HG02798 (cell line): ENCODE measurements around the gene FAM149A.
A peak's percentile ranks its signal among the peaks of the same experiment; 100 is the strongest.

Source experiments
- ATAC-seq: cut with Tn5 transposase; IDR thresholded peaks from one replicate; pipeline ENCODE4 v1.9.1; 2021; ENCODE audit warnings: mild to moderate bottlenecking; ENCODE audit not compliant: unreplicated experiment, poor library complexity

Gene FAM149A

DNA sequence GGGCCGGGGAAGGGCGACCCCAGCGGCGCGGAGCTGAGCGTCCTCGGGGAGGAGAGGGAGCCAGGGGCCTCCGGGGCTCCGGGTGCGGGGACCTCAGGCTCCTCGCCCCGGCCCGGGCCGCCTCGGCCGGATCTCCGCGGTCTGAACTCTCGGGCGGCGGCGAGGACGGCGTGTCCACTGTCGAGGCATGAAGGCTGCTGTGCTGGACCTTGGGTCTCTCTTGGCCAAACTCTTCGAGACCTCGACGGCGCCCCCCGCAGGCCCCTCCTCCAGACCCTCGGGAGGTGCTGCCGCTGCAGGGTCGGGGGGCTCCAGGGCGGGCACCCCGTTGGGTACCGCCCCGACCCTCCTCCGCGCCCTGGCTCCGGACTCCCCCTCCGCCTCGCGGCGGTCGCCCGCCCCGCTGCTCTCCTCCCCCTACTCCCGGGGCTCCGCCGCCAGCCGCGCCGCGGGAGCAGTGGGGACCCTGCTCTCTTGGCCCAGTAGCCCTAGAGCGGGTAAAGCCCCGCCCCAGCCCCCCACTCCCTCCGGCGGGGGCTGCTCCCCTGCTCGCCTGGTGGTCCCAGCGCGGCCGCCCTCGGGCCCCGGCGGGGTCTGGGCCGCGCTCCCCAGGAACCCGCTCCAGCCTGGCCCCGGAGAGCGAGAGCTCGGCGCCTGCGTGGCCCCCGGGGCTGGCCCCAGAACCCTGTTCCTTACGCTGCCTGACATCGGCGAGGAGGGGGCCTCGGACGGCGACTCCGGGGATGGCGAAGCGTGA is 564 bp downstream of the FAM149A start:
- ATAC-seq = peak; percentile 26

DNA sequence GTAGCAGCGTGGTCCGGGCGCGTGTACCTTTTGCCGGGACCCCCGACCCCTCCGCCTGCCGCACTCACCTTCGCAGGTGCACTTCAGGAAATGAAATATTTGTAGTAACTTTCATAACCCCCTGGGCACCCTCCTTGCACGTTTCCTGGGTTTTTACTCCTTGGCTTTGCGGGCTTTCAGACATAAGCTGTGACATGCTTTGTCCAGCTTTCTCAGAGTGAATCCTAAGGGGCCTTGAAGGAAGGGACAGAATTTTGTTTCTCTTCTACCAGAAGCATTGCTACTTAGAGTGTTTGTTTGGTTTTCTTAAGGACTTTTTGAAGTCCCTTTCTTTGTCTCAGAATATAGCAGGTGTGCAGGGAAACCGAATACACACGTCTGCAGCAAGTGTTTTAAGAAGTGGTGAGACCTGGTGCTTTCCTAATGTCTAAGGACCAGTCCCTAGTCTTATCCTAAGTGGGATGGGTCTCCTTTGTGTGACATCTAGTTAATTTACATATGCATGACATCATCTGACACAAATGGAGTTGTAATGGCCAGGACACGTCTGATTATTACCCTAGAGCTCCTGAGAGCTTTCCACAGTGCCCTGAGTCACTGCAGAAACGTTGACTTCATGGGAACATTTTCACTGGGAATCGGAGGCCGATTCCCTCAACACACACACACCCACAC is 1.3 kb downstream of the FAM149A start:
- peak; percentile 30 for ATAC-seq

DNA sequence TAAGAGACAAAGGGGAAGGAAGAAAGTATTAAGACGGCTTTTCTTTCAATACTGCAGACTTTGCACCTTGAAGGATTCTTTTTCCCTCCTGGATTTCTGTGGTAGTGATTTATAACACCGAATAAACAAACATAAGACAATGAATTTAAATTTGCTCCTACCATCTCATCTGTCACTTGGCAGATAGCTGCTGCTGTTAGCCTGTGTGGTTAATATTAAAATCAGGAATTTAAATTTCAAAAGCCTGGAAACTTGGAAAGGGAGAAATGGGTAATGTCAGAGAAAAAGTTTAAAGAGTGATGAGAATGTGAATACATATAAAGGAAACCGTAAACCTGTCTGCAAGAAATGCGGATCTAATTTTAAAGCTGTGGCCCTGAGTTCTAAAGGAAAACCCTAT is 3.4 kb downstream of the FAM149A start:
- no peak for ATAC-seq

DNA sequence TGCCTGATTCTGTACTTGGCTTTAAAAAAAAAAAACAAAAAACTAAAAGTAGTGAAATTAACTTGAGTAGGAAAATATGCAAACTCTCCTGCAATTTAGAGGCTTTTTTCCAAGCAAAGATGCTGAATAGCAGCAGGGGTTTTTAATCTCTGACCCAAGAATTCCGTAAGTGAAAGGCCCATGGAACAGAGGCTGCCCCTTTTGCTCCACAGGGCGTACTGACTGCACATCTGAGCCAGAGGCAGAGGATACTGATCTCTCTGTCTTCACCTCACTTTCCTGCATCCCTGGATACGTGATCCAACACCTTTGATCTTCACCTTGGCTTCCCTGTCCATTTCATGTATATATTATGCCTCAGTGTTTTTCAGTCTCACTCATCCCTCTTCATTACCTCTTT is 3.9 kb downstream of the FAM149A start:
- no peak for ATAC-seq

DNA sequence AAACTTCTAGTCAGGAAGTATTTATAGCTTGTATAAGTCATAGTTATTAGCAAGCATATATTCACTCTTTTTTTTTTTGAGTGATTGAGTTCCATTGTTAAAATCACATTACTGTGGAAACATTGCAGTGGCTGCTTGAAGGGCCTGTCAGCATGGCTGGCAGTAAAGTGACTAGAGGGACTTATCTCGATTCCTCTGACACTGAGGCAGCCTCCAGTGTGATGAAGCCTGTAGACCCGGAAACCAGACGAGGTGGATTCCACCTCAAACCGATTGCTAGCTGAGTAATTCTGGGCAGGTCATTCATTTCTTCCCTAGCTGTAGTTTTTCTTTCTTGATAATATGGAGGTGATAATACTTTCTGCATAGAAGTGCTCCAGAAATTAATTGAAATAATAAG is 4.7 kb downstream of the FAM149A start:
- ATAC-seq = no peak

DNA sequence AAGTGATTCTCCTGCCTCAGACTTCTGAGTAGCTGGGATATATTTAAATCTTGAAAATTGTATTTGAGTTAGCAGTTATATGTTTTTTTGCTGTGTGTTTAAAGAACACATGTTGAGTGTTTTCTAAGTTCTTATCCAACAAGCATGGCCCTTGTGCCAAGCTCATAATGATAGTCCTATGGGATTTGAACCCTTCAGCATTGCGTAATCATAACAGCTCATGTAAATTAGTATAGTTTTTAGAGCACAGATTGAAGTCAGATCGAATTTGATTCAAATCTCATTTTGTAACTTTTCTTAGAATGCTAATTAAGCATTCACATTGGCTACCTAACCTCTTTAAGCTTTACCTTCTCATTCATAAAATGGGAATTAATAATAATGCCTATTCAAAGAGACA is 12.2 kb downstream of the FAM149A start:
- ATAC-seq = no peak

DNA sequence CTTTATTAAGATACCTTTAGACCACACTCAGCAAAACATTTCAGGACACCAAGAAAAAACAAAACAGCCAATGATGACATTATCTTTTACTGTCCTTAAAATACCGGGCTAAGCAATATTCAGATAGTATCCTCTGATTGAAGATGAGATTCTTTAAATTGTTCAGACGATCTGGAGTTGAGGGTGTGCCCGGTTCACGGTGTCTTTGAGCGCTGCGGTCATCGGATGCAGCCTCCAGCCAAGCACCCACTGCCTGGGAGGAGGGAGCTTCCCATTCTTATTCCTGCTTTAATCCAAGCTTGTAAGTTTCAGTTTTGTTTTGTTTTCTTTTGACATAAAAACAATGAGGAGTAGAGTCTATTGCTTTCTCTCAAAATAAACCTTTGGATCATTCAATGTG is 14.1 kb downstream of the FAM149A start:
- ATAC-seq = no peak

DNA sequence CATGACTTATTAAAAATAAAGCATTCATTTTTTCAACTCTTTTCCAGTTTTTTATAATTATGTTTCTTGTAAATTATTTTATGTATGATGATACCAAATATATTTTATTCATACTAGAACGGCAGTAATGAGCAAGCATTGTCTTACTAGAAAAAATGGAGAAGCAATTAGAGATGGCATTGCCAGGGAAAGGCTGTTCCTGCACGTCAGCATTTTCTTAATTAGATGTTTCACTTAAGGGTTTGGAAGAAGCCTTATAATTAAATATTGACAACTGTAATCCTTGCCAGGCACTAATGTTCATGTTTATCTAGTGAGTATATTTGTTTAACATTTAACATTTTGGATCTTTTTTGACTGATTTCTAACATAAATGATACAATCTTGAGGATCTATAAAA is 16.6 kb downstream of the FAM149A start:
- no peak for ATAC-seq

DNA sequence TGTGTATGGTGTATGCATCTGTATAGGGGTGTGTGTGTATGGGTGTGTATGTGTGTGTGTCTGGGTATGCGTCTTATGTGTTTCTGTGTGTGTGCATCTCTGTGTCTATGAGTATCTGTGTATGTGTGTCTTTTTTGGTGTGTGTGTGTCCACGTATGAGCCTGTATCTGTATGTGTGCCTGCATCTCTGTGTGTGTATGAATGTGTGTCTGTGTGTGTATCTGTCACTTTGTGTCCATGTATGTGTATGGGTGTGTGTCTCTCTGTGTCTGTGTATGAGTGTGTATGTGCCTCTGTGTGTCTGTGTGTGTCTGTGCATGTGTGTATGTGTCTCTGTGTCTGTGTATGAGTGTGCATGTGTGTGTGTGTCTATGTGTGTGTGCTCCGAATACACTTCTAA is 24.3 kb downstream of the FAM149A start:
- ATAC-seq = no peak

DNA sequence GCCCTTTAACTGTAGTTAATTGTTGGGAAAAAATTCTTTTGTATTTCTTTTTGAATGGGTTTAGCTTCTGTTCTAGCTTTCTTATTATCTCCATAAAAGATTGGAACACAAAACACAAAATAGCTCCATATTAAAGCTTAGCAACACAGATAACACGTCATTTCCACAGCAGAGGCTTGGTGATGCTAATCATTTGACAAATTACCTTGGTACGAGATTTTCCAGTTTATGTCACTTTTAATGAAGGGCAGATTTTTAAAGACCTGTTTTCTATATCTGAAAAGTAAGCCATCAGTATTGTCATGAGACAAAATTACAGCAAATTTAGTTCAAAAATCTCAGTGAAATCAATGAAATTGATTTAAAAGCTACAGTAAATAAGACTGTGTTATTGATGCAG is 27.4 kb downstream of the FAM149A start:
- ATAC-seq = no peak

DNA sequence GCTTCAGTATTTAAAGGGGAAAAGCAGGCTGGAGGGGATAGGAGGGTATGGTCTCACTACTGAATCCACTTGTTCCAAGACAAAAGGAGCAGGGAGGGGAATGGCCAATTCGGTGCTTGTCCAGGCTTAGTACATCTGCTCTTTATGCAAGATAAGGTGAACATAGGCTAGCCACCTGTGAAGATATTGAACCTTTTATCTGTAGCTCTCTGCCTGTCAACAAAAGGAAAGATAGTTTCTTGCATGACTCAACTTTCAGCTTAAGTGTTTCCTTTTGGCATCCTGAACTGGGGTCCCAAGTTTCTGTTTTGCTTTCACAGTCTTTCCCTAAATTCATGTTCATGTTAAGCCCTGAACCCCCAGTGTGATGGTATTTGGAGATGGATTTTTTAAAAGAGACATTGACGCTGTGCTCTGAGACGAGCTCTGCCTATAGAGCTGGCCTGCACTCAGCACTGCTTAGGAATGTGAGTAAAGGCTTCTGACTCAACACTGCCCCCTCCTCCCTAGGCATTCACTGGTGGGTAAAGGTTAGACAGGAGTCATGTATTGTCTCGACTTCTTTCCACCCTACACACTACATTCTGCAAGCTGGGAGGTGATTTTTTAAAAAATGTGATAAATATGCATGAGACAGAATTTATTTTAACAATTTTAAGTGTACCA is 28.2 kb downstream of the FAM149A start:
- no peak for ATAC-seq

DNA sequence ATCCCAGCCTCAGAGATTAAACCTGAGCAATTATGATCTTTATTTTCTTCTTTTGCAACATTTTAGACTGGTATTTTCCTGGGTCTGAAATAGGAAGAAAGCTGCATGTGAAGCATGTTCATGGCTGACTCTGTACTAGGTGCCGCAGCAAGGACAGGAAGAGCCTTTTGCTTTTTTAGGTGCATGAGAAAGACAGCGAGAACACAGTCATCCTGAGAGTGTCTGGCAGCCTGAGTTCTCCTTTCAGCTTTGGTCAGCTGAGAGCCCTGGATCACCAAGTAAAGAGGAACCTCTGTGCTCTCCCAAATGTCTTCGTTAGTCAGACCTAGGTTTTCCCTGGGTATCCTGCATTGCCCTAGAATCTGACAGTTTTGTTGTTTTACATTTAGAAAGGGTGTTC is 29.8 kb downstream of the FAM149A start:
- ATAC-seq = peak; percentile 97

DNA sequence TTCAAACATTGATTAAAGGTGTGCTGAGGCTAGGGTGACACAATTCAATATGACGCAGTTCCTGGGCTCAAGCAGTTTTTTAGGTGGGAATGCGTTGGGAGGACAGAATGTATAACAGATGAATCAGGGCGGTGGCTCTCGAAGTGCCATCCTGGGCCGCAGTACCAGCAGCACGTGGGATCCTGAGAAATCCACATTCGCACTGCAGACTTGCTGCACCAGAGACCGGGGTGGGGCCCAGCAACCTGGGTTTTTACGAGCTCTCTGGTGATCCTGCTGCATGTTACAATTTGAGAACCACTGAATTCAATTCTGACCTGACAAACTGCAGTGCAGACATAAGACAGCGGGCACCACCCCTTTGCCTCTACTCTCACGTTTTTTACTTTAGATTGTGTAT is 30.4 kb downstream of the FAM149A start:
- no peak for ATAC-seq

DNA sequence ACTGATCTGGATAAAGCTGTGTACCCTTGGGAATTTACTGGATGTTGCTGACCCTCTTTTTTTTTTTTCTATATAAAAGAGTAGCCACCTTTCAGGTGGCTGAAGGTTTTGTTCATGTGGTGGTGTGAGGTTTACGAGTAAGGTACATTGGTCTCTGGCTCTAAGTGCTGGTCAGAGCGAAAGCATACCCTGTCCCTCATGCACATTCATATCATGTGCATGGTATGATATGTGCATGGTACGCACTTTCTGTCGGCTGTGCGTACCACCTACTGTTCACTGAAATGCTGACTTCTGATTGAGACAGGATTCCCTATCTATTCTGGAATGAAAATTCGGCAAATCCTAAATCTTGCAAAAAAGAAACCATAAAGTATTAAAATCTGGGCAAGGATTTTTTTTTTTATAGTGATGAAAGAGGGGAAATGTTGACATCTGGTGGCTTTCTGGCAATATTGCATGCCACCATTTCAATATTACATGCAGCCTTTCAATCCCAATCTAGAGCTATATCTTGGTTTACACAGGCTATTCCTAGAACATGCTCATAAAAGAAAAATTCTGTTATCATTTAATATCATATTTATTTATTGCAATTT is 32.8 kb downstream of the FAM149A start:
- ATAC-seq = peak; percentile 58

DNA sequence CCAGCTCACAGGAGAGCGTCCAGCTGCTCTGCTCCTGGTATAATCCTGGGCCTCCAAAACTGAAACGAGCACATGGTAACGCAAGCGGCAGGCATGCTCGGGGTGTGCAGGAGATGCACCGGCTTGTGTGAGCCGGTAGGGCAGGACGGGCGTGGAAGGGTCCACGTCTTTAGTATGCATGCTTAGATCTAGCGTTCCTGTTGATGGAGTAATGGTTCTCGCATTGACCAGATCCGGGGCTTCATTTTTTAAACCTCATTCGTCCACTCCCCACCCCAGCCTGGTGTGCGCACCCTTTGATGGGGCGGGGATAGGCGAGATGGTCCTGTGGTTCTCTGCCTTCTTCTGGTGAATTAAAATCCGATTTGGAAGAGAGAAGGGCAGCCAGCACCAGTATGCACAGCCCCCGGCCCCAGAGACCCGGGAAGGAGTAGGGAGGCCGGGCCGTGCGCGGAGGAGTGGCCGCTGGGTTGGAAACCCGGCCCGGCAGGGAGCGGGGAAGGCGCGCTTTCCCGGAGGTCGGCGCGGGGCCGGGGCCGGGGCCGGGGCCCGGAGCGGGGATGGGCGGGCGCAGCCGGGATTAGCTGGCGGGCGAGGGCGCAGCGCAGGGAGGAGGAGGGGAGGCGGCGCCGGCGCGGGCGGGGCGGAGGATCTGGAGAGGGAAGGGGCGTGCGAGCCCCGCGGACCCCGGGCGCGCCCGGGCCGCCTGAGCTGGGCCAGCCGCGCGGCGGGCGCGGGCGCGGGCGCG is 39.9 kb downstream of the FAM149A start:
- peak; percentile 59 for ATAC-seq

DNA sequence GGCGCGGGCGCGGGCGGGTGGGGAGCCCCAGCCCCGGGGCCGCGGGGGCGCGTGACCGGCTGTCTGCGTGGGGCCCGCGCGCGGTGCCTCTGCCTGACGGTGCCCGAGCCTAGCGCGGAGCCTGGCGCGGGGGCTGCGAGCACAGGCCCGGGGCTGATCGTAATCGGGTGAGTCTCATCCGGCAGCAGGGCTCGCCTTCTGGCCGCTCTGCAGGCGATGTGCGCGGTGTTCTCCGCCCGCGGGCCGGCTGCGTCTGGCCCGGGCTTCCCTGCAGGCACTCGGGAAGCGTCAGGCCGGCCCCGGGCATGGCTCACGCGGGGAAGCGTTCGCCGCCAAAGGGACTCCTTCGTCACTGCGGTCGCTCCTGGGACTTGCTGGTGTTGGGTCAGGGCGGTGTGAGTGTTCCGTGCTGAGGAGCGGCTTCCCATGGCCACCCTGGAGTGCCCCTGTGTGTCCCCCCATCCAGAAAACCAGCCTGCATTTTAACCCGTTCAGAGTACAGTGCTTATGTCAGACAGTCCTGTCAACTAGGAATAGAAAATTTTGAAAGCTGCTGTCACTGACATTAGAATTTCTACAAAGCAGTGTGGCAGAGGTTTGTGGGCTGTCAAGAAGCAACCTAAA is 40.6 kb downstream of the FAM149A start:
- ATAC-seq = peak; percentile 51

DNA sequence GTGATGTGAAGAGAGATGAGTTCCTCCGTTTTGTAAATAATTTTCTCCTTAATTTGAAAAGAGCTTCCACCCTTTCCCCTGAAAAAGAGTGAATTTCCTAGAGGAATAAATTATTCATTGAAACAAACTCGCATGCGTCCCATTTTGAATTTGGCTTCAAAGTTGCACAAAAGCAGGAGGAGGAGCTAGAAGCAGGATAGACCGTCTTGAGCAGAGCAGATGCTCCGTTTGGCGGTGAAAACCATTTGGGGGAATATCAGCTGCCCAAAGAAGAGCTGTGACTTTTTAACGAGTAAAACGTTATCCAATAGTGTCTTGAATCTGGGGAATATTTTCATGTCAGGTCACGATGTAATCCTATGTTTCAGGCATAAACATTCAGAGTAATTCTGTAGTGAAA is 42.0 kb downstream of the FAM149A start:
- no peak for ATAC-seq

DNA sequence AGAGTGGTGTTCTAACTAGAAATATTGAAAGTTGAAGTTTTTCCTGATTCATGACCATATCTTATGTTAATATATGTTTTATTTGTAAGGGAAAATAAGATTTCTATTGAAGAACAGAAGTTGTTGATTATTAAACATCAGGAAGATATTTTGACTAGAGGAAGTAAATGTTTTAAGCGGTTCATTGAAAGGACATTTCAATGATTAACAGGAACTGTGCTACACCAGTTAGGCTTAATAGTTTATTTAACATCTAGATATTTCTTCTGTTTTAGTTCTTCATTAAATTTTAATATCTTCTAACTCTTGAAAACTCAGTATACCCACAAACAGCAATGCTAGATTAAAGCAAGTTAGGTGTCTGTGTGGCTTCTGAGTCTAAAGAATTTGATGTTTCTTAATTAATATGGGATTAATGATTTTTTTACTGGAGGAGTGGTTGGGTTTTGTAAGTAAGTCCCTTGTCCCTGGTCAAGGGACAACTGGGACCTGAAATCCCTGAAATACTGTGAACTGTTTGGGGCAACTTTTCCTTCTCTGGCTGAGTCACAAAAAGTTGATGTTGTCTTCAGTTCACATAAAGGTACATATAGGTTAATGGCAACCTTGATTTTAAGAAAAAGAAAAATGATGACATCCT is 44.0 kb downstream of the FAM149A start:
- ATAC-seq = no peak

DNA sequence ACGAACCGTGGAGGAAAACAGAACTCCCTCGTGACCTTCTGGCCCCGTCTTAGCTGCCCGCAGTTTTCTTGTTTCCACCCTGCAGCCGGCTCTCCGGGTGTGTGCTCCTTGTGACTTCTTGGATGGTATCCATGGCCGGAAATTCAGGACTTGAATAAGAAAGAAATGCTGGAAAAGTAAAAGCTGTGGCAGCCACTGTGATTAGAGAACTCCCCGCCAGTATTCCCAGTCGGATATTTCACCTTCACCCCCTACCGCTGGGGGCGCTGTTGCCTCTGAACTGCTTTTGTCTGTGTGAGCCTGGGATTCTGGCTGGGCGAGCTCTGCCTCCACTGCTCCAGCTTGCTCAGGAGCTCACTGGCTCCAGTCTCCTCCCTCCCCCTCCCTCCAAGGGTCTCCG is 45.4 kb downstream of the FAM149A start:
- ATAC-seq = no peak

DNA sequence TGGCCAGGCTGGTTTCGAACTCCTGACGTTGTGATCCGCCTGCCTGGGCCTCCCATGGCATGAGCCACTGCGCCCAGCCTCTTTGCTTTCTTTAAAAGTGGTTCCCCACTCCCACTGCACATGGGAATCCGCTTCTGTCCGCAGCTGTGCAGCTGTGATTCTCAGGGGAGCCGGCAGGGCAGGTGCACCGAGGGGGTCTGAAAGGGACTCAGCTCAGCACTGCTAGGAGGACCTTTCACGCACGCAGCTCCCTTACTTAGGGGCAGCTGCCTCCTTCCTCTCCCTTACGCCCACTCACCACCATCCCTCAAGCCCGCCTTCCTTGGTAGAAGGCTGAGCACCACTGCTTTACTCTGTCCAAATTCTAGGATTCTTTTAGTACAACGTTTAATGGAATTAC is 46.4 kb downstream of the FAM149A start:
- ATAC-seq = peak; percentile 61
